ENCODE results near the gene AMOTL2. TPM values are rescaled to one million over a fixed set of nuclear protein-coding genes. Genes with fewer than 3 reads are reported as not detected.
A peak's percentile ranks its signal among the peaks of the same experiment; 100 is the strongest.

AMOTL2 gene
- total RNA-seq, 1 donor, result 236 TPM

GRCh38 chr3:134364061-134364935, 9.9 kb downstream of the AMOTL2 start:
- TF ChIP-seq CTCF (IDR thresholded peaks at IDR 0.05; ENCODE audit: insufficient read depth, low read depth, low read length), result no peak
- H3K4me3 ChIP-seq (ENCODE audit: low read depth, low read length), result peak overlapping the region; percentile 7
- peak; percentile 97 for DNase-seq (ENCODE audit: low read depth)

- H3K4me3 ChIP-seq (ENCODE audit: low read depth, low read length), result peak overlapping the region; percentile 7
- no peak for TF ChIP-seq CTCF (IDR thresholded peaks at IDR 0.05; ENCODE audit: insufficient read depth, low read depth, low read length)
- DNase-seq (ENCODE audit: low read depth), result no peak
Observed at GRCh38 chr3:134363381-134363755, 10.9 kb downstream of the AMOTL2 start.

- no peak overlapping the region for H3K4me3 ChIP-seq (ENCODE audit: low read depth, low read length)
- DNase-seq (ENCODE audit: low read depth), result no peak
- no peak for TF ChIP-seq CTCF (IDR thresholded peaks at IDR 0.05; ENCODE audit: insufficient read depth, low read depth, low read length)
Observed at GRCh38 chr3:134362670-134363380, 11.4 kb downstream of the AMOTL2 start.

GRCh38 chr3:134362221-134362620, 12.0 kb downstream of the AMOTL2 start:
- no peak for DNase-seq (ENCODE audit: low read depth)
- TF ChIP-seq CTCF (IDR thresholded peaks at IDR 0.05; ENCODE audit: insufficient read depth, low read depth, low read length), result no peak
- no peak overlapping the region for H3K4me3 ChIP-seq (ENCODE audit: low read depth, low read length)

- no peak for DNase-seq (ENCODE audit: low read depth)
- H3K4me3 ChIP-seq (ENCODE audit: low read depth, low read length), result no peak overlapping the region
- TF ChIP-seq CTCF (IDR thresholded peaks at IDR 0.05; ENCODE audit: insufficient read depth, low read depth, low read length), result no peak
Observed at GRCh38 chr3:134361162-134361835, 12.9 kb downstream of the AMOTL2 start.

GRCh38 chr3:134360046-134360445, 14.2 kb downstream of the AMOTL2 start:
- H3K4me3 ChIP-seq (ENCODE audit: low read depth, low read length), result no peak overlapping the region
- no peak for TF ChIP-seq CTCF (IDR thresholded peaks at IDR 0.05; ENCODE audit: insufficient read depth, low read depth, low read length)
- no peak for DNase-seq (ENCODE audit: low read depth)

Measured in fibroblast of villous mesenchyme (primary cell).